Liver (tissue), 2 donors: ENCODE results near the gene GRIPAP1.

Experiments used
- TF ChIP-seq, protein P1 (sequence below): fragments of 150-350 bp; IDR thresholded peaks from 2 replicates; pipeline ENCODE4 v1.5.1; 2017; ENCODE audit warnings: improper control_type of control experiment, low read depth, low read length; ENCODE audit not compliant: missing input control
- TF ChIP-seq, protein P2 (sequence below): IDR thresholded peaks from 2 replicates; pipeline ENCODE4 v1.6.1; 2016; ENCODE audit warnings: antibody characterized with exemption
- donor health status: healthy.

DNA sequence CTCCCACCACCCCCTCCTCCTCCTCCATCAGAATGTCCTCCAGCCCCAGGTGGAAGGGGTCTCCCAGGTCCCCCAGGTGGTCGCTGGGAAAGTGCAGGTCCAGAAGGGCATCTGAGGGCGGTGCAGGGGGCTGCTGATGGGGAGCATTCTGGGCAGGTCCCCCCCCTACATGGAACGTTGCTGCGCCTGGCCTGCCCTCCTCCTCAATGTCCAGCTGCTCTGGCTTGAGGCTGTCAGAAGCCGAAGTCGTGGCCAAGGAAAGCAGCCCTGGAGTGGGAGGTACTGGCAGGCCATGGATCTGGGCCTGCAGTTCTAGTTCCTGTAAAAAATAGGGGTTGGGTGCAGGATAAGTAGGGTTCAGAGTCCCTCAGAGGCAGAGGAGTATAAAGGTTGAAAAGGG, 28.2 kb upstream of the GRIPAP1 start:
- TF ChIP-seq, protein P1, sequence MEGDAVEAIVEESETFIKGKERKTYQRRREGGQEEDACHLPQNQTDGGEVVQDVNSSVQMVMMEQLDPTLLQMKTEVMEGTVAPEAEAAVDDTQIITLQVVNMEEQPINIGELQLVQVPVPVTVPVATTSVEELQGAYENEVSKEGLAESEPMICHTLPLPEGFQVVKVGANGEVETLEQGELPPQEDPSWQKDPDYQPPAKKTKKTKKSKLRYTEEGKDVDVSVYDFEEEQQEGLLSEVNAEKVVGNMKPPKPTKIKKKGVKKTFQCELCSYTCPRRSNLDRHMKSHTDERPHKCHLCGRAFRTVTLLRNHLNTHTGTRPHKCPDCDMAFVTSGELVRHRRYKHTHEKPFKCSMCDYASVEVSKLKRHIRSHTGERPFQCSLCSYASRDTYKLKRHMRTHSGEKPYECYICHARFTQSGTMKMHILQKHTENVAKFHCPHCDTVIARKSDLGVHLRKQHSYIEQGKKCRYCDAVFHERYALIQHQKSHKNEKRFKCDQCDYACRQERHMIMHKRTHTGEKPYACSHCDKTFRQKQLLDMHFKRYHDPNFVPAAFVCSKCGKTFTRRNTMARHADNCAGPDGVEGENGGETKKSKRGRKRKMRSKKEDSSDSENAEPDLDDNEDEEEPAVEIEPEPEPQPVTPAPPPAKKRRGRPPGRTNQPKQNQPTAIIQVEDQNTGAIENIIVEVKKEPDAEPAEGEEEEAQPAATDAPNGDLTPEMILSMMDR = no peak
- TF ChIP-seq, protein P2, sequence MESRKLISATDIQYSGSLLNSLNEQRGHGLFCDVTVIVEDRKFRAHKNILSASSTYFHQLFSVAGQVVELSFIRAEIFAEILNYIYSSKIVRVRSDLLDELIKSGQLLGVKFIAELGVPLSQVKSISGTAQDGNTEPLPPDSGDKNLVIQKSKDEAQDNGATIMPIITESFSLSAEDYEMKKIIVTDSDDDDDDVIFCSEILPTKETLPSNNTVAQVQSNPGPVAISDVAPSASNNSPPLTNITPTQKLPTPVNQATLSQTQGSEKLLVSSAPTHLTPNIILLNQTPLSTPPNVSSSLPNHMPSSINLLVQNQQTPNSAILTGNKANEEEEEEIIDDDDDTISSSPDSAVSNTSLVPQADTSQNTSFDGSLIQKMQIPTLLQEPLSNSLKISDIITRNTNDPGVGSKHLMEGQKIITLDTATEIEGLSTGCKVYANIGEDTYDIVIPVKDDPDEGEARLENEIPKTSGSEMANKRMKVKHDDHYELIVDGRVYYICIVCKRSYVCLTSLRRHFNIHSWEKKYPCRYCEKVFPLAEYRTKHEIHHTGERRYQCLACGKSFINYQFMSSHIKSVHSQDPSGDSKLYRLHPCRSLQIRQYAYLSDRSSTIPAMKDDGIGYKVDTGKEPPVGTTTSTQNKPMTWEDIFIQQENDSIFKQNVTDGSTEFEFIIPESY = no peak
